EL (cell line): ENCODE results near the gene CTTNBP2.

Experiments used
- DNase-seq: peaks from one replicate; pipeline ENCODE4 v3.0.0-alpha.2; 2016

The CTTNBP2 gene

DNA sequence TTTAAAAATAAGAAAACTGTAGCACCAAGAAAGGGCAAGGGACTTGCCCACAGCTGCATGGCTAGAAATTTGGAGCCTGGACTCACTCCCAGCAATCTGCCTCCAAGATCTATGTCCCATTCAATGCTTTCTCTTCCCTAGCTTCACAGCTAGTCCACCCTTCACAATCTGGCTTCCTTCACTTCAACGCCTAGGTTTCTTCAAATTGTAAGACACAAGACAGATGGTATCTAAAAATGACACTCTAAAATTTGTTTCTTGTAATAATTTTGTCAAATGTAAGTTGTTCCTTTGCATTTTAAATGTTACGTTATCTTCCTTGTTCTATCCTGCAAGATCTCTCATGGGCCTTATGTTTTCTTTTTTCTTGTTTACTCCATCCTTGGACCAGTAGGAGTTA lies 48.6 kb downstream of the CTTNBP2 start:
- no peak for DNase-seq

DNA sequence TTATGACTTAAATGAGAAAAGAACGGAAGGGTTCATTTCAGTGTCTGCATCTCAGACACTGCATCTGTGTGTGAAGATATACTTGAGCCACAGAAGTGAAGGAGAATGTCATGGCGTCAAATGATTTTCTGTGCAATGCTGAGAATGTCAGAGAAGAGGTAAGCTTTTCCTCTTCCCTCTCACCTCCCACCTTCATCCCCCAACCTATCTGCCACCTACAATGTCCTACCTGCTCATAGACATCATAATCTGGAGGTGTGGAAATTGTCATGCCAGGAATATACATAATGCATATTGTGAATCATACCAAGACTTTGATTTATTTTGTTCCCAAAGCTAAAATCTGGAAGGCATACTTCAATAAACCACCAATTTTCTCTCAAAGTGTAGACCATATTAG lies 53.7 kb downstream of the CTTNBP2 start:
- no peak for DNase-seq

DNA sequence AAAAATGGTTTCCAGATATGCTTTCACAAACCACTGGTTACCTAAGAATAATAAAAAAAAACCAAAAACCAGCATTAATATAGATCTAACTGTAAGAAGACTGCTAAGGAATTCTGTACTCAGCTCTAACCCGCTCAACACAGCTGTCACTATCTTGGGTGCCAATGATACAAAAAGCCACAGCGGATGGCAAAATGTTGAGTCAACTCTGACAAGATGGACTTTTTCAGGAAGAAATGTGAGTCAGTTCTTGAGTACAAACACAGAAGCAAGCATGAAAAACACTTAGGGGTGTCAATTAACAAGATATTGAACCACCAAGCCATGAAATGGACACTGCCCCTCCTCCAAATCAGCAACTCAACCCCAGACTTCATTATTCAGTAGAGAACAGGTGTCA lies 55.0 kb downstream of the CTTNBP2 start:
- DNase-seq, result no peak

DNA sequence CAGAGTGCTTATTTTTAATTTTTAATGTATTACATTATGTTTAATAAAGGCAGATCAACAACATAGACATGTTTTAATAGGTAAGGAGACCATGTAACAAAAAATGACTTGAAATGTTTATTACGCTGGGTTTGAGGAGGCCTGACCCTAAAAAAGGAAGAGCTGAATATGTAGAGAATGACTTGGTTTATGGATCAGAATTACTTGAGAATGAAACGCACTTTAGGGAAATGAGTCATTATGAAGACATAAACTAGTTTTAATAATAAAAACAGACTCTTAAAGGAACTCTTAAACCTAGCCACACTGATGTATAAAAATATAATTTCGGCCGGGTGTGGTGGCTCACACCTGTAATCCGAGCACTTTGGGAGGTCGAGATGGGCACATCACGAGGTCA lies 56.5 kb downstream of the CTTNBP2 start:
- peak; percentile 17 for DNase-seq

DNA sequence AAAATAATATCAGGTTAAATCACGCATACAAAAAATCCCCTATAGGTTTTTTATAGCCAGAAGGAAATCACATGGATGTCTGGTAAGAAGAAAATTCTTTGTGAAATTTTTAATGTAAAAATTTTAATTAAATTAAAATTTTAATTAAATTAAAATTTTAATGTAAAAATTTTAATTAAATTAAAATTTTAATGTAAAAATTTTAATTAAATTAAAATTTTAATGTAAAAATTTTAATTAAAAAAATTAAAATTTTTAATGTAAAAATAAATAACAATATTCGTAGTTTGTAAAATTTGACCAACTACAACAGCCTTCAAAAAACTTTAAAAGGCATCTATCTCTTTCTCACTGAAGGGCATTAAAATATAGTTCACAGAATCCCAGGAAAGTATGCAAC lies 61.5 kb downstream of the CTTNBP2 start:
- no peak for DNase-seq

DNA sequence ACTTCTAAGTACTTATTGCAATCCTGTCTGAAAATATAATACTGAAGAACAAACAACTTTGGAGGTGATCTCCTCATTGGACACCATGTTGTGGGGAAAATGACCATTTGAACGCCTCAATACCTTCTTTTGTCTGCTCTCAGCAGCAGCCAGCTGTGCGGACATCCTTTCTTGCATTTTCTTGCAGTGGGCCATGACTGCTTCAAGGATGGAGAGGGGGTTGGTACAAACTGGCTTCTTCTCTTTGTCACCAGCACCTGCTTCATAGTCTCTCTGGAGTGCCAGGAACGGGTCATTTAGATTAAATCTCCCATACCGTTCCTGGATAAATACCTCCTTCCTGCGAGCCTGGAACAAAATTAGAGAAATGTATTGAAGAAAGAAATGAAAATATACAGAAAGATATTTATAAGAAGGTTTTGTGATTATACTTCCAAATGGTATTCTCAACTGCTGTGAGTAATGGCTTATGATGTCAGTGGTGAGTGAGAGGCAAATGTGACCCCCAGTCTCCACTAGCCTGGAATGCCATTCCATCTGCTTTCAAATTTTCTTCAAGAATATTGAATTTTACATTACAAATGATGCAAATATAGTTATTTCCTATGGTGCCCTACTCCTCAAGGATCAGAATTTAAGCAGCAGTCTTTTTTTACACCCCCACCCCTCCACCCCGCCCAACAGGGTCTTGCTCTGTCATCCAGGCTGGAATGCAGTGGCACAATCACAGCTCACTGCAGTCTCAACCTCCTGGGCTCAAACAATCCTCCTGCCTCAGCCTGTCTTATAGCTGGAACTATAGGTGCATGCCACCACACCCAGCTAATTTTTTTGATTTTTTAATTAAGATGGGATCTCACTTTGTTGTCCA lies 62.4 kb downstream of the CTTNBP2 start:
- DNase-seq, result peak; percentile 58

DNA sequence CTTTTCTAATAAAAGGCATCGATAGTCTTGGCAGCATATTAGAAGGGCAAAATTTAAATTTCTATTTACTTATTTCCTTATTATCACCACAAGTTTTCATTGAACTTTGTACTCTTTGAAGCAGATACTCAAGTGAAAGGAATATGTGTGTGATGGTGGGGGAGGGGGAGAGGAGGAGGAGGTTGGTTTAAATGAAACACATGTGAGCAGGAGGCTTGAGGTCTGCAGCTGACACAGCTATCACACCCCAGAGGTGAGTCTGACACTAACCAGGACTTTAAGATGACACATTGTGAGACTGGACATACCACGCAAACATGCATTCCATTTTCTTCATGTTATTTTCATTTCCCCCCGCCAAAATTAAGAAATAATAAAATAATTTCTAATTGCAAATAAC lies 63.3 kb downstream of the CTTNBP2 start:
- DNase-seq, result no peak

DNA sequence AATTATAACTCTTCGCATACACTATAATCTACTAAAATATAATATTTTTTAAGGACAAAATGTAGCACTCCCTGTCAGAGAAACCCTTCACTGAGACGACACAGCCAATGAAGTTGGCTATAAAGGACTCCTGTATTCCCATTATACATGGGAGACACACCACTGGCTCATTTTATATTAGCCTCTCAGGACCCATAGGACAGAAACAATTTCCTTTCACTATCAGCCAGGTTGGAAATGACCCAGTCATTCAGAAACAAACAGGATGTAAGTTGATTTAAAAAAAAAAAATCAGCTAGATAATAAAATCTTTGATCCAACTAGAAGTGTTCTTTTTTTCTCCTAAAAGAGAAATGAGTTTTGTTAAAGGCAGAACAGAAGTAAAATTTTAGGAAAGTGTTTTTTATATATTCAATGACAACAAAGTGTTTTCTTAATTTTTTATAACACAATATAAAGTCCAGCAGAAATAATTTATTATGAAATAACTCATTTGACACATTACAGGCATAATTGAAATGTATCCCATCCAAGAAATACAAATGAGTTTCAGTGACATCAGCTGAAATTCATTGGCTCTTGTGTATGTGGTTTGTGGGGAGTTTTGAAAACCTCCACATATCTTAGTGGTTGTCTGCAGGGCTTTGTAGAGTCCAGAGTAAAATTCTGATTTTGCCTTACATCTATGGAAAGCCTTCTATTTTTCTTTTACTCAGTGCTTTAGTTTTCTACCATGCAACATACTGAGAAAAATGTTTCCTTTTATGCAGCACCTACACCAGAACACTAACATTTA lies 64.1 kb downstream of the CTTNBP2 start:
- DNase-seq, result no peak

DNA sequence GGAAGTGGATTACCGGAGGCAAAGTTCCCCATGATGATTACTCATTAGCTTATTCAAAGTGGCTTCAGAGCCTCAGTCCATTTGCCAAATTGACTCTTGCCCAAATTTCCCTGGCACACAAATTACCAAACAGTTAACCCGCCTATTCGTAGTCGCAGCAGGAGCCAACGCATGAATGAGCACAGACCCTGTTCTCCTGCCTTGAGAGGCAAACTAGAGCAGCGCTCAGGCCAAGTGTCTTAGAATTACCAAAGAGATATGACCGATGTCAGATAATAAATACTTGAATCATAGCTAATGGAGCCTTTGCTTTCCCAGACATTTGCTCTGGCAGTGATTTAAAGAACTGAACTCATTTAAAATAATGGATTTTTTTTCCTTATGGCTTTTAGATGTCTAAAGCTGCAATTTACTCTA lies 64.9 kb downstream of the CTTNBP2 start:
- DNase-seq, result no peak

DNA sequence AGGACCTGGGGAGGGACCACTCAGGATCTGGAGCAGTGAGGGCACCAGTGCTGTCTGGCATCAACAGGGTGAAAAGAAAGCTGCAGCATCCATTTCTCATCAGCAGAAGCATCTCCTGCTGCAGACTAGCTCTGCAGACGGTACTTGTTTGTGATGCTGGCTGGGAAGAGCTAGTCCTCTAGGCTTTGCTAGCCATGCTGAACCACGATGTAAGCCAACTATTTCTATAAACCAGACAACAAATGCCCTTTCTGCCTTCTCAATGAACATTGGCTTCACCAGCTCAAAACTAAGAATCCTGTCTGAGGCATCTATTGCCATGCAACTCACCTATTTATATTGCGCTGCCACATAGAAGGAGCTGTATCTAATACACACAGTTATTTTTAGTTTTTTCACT lies 65.6 kb downstream of the CTTNBP2 start:
- no peak for DNase-seq

DNA sequence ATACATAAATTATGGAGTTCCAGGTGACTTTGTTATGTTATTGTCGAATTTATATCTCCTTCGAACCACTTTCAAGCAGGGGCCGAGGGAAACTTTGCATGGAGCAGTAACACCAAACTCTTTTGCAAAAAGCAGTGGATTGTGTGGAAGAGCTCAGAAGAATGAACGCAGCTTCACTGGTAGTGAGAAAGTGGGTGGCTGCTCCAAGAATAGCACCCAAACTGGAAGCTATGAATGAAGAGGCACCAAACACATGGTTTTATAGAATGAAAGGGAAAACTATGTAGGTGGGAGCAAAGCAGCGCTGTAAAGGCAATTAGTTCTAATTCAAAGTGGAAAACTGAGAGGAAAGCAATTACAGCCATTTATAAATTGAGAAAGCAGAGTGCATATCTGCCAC lies 67.2 kb downstream of the CTTNBP2 start:
- no peak for DNase-seq

DNA sequence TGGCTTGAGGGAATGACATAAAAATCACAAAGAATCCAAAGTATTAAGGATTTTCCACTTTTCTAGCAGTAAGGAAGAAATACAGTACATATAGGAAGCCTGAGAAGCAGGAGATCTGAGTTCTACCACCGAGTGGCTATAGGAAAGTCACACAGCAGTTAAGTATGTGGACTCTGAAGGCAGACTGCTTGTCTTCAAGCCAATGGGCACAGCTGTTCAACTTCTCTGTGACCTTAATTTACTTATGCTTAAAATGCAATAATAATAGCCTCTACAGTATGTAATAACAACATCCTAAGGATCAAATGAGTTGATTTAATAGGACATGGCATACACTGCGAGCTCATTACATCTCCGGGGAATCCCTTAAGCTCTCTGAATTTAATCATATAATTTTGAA lies 68.0 kb downstream of the CTTNBP2 start:
- no peak for DNase-seq

DNA sequence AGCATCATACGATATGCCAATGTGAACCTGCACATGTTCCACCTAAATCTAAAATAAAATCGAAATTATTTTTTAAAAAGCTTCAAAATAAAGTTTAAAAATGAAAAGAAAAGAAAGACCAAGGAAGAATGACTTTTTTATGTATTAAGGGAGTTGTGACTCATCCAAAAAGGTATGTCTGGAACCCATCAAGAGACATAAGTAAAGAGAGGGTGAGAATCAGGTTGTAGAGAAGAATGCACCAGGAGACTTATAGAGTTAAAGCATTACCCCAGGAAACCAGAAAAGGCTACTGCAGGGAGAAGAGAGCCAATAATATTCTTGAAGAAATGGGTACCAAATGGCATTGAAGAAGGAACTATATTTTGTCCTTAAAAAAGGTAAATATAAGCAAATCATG lies 69.8 kb downstream of the CTTNBP2 start:
- no peak for DNase-seq

DNA sequence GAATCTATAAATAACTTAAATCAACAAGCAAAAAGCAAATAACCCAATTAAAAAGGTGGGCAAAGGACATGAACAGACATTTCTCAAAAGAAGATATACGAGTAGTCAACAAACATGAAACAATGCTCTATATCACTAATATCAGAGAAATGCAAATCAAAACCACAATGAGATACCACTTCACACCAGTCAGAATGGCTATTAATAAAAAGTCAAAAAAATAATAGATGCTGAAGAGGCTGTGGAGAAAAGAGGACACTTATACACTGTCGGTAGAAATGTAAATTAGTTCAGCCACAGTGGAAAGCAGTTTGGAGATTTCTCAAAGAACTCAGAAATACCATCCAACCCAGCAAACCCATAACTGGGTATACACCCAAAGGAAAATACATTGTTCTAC lies 70.6 kb downstream of the CTTNBP2 start:
- DNase-seq, result no peak

DNA sequence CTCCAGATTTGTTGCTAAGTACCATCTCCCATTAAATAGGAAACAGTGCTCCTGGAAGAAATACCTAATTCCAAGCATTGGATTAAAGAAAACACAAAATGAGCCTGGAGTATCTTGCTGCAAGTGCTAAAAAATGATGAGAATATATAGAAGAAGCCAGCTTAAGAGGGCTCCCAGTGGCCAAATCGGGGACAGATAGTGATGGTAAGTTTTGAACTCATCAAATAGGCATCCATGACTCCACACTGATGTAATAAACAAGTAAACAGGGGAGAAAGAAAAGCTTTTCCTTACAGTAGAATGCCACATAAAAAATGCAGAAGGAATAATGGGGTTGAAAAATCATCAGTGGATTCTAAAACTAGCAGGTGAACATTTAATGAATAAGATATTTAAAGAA lies 72.4 kb downstream of the CTTNBP2 start:
- DNase-seq, result no peak

DNA sequence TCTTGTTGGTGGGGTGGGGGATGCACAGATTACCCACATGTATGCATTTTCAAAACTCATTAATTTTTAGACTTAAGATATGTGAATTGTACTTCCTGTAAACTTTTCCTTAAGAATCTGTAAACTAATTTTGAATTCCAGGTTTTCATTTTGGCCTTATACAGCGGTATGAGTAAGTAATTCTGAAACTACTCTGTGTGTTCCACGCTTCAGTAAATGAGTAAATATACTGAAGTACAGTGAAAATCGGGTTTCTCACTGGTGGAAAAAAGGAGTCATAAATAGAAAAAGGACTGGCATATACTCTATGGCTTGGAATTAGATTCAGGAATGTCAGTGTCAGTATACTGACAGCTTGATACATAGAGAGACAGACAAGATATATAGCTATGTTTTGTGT lies 72.8 kb downstream of the CTTNBP2 start:
- DNase-seq, result no peak

DNA sequence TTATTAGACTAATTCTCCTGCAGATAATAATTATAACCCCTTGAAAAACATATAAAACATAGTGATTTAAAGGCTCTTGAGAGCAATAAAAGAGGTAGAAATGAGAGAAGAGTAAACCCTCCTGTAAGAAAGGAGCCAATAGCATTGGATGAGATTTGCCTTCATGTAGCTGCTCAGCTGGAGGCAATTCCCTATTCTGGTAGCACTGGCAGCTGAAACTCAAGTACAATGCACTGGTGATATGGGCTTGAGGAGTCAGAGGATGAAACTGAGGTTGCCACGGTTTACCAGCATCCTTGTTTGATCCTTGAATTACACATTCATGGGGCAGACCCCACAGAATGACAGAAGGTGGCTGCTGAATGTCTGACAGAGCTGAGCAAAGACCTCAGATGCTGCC lies 76.4 kb downstream of the CTTNBP2 start:
- DNase-seq, result no peak

DNA sequence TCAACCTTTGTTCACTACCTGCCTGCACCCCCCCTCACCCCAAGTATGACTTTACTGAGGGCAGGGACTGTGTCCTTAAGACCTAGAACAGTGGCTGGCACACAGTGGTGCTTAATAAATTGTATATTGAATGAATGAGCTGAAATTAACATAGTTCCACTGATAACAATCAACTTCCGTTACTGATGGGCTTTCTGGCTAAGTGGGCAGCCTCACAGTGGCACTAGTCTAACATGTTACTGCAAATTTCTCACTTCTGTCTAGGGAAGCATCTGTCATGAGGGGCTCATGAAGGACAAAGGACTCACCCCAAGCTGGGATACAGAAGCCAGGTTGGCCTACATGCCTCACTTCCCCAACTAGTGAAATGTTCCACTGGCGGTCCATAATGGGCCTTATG lies 79.3 kb downstream of the CTTNBP2 start:
- no peak for DNase-seq

DNA sequence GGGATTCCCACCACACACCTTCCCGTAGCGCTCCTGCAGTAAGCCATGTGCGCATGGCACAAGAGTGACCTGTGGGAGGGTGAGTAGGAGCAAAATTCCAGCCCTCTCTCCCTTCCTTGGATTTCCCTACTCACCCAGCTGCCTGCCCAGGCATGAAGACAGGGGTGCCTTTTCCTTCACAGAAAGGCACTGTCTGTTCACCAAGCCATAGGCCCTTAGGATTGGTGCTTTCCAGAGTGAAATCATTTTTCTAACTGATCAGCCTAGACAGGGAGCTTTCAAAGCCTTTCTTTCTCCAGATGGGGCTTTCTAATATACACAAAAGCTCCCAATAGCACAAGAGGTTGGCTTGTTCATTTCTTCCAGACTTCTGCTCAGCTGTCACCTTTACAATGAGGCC lies 79.7 kb downstream of the CTTNBP2 start:
- no peak for DNase-seq

DNA sequence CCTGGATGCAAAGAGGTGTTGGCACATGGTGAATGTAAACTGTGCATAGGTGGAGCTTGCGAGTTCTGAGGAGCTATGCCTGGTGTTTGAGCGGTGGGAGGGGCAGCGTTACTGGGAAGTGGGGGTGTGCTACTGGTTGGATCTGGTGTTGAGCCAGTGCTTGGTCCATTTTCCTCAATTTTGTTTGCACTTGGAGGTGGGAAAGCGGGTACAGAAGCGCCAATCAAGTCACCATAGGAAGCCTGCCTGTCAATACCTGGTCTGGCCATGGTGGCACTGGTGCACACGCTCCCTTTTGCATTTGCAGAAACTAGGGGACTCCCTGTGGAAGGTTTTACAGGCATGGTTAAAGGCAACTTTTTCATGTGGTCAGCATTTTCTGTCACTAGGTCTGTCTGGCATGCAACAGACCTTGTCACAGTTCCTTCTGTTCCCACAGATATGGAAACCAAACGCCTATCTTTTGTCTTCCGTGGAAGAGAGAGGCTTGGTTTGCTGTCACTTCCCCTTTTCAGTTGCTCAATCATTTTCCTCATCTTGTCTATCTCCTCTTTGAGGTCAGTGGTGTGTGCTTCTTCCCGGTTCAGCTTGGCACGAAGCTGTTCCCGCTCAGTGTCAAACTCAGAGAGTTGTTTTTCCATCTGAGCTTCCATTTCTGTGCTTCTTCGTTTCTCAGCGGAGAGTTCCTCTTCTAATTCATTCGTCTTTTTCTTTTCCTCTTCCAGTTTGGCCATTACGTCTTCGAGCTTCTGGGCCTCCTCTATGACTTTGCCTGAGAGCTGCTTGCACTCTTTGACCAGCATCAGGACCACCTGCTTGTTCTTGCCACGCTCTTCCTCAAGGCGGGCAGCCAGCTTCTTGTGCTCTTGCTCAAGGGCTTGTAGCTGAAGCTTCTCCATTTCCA lies 81.1 kb downstream of the CTTNBP2 start:
- no peak for DNase-seq

DNA sequence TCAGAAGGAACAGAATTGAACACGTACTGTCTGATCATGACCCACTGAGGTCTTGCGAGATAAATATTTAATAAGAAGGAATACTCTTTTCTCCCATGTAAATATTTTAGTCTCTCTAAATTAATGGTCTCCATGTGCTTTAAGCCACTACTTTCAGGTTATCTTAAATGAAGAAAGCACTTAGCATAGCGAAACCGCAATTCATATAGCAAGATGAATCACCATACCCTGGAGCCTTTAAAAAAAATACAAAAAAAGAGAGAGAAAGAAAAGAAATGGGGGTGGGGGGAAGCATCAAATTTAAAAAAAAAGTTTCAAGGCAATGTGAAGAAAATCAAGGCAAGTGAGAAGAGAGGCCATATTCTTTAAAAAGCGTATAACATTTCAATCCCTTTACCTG lies 82.5 kb downstream of the CTTNBP2 start:
- DNase-seq, result no peak

DNA sequence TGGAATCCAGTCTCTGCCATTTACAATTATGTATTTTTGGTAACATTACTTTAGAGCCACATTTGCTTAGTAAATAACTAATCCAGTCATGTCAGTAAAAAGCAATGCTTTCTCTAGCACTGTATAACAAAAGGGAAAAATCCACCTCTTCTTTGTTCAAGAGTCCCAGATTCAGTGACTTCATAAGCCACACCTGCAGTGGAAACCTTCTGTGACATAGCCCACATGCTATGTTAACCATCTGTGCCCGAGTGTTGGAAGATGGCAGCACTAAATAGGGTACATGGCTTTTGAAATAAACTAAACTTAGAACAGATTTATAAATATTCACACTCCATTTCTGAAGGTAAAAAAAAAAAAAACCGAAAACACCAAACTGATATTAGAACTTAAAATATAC lies 83.0 kb downstream of the CTTNBP2 start:
- DNase-seq, result no peak

DNA sequence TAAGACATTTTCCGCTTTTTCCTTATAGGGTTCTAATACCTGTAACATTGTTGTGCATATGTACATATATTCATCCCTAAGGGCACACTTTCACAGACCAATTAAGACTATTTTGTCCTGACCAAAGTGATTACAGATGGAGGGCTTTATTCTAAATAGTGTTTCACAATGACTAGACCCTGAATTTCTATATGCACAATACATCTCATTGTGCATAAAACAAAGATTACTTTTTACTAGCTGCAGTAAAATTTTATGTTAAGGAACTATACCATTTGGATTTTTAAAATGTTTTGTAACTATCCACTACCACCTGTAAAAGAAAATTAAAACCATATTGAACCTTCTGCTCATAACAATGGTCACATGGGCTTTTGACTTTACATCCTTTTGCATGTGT lies 87.8 kb downstream of the CTTNBP2 start:
- no peak for DNase-seq
